Thoracic aorta (tissue), 2 donors: ENCODE data around the gene ZNF385D. TPM values are rescaled to one million over a fixed set of nuclear protein-coding genes. Genes with fewer than 3 reads are reported as not detected.

Experiments
- ATAC-seq: fragments of 150-250 bp; one replicate; pipeline ENCODE4 v1.8.0; 2017; ENCODE audit warnings: low read depth; ENCODE audit not compliant: insufficient number of reproducible peaks, low FRiP score
- DNase-seq: peaks from one replicate; pipeline ENCODE4 v3.0.0-alpha.2; 2020; ENCODE audit warnings: low spot score
- H3K27ac ChIP-seq, 2 donors: fragments of 200-600 bp; sonication (generic); 1 replicate in 1 of 2; 2 replicates in 1 of 2; pipeline ENCODE4 v1.5.1; 2016; ENCODE audit warnings: mild to moderate bottlenecking in 2 of 2, moderate library complexity in 2 of 2
- H3K27me3 ChIP-seq: fragments of 200-600 bp; sonication (generic); replicated peaks from 2 replicates; pipeline ENCODE4 v1.6.0; 2016; ENCODE audit warnings: mild to moderate bottlenecking; ENCODE audit not compliant: insufficient read depth
- H3K36me3 ChIP-seq: fragments of 200-600 bp; sonication (generic); one replicate; pipeline ENCODE4 v1.5.1; 2016
- H3K4me1 ChIP-seq, 2 donors: fragments of 200-600 bp; sonication (generic); 1 replicate in 1 of 2; 2 replicates in 1 of 2; pipeline versions ENCODE4 v1.5.1 to v1.6.0; 2016; ENCODE audit warnings: low read depth in 2 of 2, mild to moderate bottlenecking in 1 of 2; ENCODE audit not compliant: control insufficient read depth in 1 of 2
- H3K4me3 ChIP-seq: fragments of 200-600 bp; sonication (generic); 2 replicates; pipeline ENCODE4 v1.5.1; 2016; ENCODE audit warnings: mild to moderate bottlenecking
- H3K9me3 ChIP-seq: fragments of 200-600 bp; sonication (generic); 2 replicates; pipeline ENCODE4 v1.5.1; 2016
- CTCF ChIP-seq: fragments of 200-600 bp; sonication (generic); IDR thresholded peaks from one replicate; pipeline ENCODE4 v1.5.1; 2019; ENCODE audit warnings: antibody characterized with exemption
- total RNA-seq, 2 donors: library from RNA; depleted of rRNA; stranded (reverse); fragments of >200 nt; gene quantifications; one replicate each; pipeline versions ENCODE4 v1.1.0 to v1.2.3, GENCODE V29; 2016

Gene ZNF385D
- total RNA-seq, 2 donors from 2014 or later: 15.8 to 81.3 TPM

GRCh38 chr3:21785765-21786437 lies 34.9 kb upstream of the ZNF385D start:
- ATAC-seq (no peak), DNase-seq (no peak)
- no peak for TF ChIP-seq CTCF
- Histone ChIP-seq H3K27me3 (no peaks in the 10 kb centered on the region), H3K36me3 (no peaks in the 10 kb centered on the region), H3K9me3 (no peaks in the 10 kb centered on the region), H3K4me3 (peak overlapping the region; percentile 3), H3K27ac (peak overlapping the region; percentile 84 to 86), H3K4me1 (peaks cover 30 to 70% of the 10 kb centered on the region in 2 donors)

GRCh38 chr3:21783839-21784238 lies 32.8 kb upstream of the ZNF385D start:
- H3K27ac ChIP-seq: peak overlapping the region; percentile 83 to 86
- ATAC-seq: no peak
- H3K4me3 ChIP-seq: peak overlapping the region; percentile 13
- H3K9me3 ChIP-seq: no peaks in the 10 kb centered on the region
- H3K36me3 ChIP-seq: no peaks in the 10 kb centered on the region
- no peak for TF ChIP-seq CTCF
- no peak for DNase-seq
- peaks cover 34 to 86% of the 10 kb centered on the region in 2 donors for H3K4me1 ChIP-seq
- no peaks in the 10 kb centered on the region for H3K27me3 ChIP-seq

DNA sequence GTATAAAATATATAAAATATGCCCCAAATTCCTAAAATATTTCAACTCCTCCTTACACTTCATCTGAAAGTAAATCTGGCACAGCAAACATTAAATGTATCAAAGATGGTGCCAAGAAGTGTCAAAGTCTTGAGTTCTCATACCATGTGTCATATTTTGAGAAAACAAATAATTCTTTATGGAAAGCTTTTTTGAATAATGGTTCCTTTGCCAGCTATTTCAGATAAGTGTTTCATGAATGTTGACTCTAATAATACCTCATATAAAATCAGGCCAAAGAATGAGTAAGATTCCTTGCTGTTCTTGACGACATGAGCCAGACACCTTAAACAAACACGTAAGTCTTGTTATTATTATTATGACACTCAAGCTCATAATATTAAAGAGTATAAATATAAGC lies 30.3 kb upstream of the ZNF385D start:
- no peak for TF ChIP-seq CTCF

GRCh38 chr3:21779909-21780308 lies 28.9 kb upstream of the ZNF385D start:
- Histone ChIP-seq H3K9me3 (no peaks in the 10 kb centered on the region), H3K27me3 (no peaks in the 10 kb centered on the region), H3K27ac (peak overlapping the region; percentile 83 to 86), H3K4me1 (peaks cover 36 to 75% of the 10 kb centered on the region in 2 donors), H3K4me3 (no peak overlapping the region), H3K36me3 (no peaks in the 10 kb centered on the region)
- DNase-seq (no peak), ATAC-seq (no peak)
- TF ChIP-seq CTCF: no peak

More for the DNA sequence above, 30.3 kb upstream of the ZNF385D start:
- Histone ChIP-seq H3K36me3 (no peaks in the 10 kb centered on the region), H3K9me3 (no peaks in the 10 kb centered on the region), H3K27me3 (no peaks in the 10 kb centered on the region), H3K4me3 (no peak overlapping the region), H3K27ac (peak overlapping the region; percentile 83 to 86), H3K4me1 (peaks cover 40 to 85% of the 10 kb centered on the region in 2 donors)
- DNase-seq (no peak), ATAC-seq (no peak)

DNA sequence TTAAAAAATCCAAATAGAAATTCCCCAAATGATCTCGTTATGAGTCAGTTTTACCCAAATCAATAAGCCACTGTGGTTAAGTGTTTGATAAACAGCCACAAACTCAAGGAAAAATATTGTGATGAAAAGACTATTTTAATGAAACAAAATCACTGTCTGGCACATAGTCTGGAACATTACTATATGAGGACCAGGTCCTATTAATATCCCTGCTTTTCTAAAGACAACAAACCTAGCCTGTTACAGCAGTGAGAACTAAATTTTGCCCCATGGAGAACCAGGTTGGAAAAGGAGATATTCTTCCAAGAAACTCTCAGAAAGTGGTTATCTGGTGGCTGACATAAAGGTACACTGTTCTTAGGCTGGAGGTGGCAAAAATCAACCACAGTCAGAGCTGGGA lies 27.7 kb upstream of the ZNF385D start:
- peaks cover 30 to 64% of the 10 kb centered on the region in 2 donors for H3K4me1 ChIP-seq
- peak overlapping the region; percentile 83 to 86 for H3K27ac ChIP-seq
- no peak overlapping the region for H3K4me3 ChIP-seq
- no peaks in the 10 kb centered on the region for H3K27me3 ChIP-seq
- TF ChIP-seq CTCF: no peak
- ATAC-seq: peak; percentile 71
- DNase-seq: no peak
- H3K9me3 ChIP-seq: no peaks in the 10 kb centered on the region
- no peaks in the 10 kb centered on the region for H3K36me3 ChIP-seq
